ENCODE results near the gene AIDA. TPM values are rescaled to one million over a fixed set of nuclear protein-coding genes. Genes with fewer than 3 reads are reported as not detected.

The AIDA gene
- total RNA-seq, 1 donor from 2014 or later: 74.5 TPM

- TF ChIP-seq CTCF (IDR thresholded peaks at IDR 0.05): no peak
- H3K36me3 Mint-ChIP-seq (ENCODE audit: low read depth): peaks cover 49% of the 10 kb centered on the region
- no peaks in the 10 kb centered on the region for H3K9me3 Mint-ChIP-seq (ENCODE audit: low read depth)
- H3K27ac Mint-ChIP-seq (ENCODE audit: unreplicated experiment): no peak overlapping the region
- H3K27me3 Mint-ChIP-seq (ENCODE audit: low read depth): no peaks in the 10 kb centered on the region
- no peaks in the 10 kb centered on the region for H3K4me1 Mint-ChIP-seq (ENCODE audit: low read depth)
- DNase-seq (ENCODE audit: low spot score): no peak
- no peak overlapping the region for H3K4me3 Mint-ChIP-seq (ENCODE audit: unreplicated experiment)
Observed at GRCh38 chr1:222657899-222658298, 54.4 kb downstream of the AIDA start.

- H3K27ac Mint-ChIP-seq (ENCODE audit: unreplicated experiment): no peak overlapping the region
- H3K27me3 Mint-ChIP-seq (ENCODE audit: low read depth): no peaks in the 10 kb centered on the region
- no peaks in the 10 kb centered on the region for H3K4me1 Mint-ChIP-seq (ENCODE audit: low read depth)
- DNase-seq (ENCODE audit: low spot score): no peak
- peaks cover 46% of the 10 kb centered on the region for H3K36me3 Mint-ChIP-seq (ENCODE audit: low read depth)
- H3K9me3 Mint-ChIP-seq (ENCODE audit: low read depth): no peaks in the 10 kb centered on the region
- no peak for TF ChIP-seq CTCF (IDR thresholded peaks at IDR 0.05)
- H3K4me3 Mint-ChIP-seq (ENCODE audit: unreplicated experiment): no peak overlapping the region
Observed at GRCh38 chr1:222656391-222657155, 55.7 kb downstream of the AIDA start.

- Mint-ChIP-seq H3K4me1 (ENCODE audit: low read depth) (no peaks in the 10 kb centered on the region), H3K9me3 (ENCODE audit: low read depth) (no peaks in the 10 kb centered on the region), H3K27me3 (ENCODE audit: low read depth) (no peaks in the 10 kb centered on the region), H3K4me3 (ENCODE audit: unreplicated experiment) (no peak overlapping the region), H3K27ac (ENCODE audit: unreplicated experiment) (no peak overlapping the region), H3K36me3 (ENCODE audit: low read depth) (peaks cover 49% of the 10 kb centered on the region)
- no peak for DNase-seq (ENCODE audit: low spot score)
- TF ChIP-seq CTCF (IDR thresholded peaks at IDR 0.05): no peak
Observed at GRCh38 chr1:222654849-222655248, 57.4 kb downstream of the AIDA start.

GRCh38 chr1:222653178-222653827 lies 59.0 kb downstream of the AIDA start:
- H3K9me3 Mint-ChIP-seq (ENCODE audit: low read depth): no peaks in the 10 kb centered on the region
- H3K36me3 Mint-ChIP-seq (ENCODE audit: low read depth): peaks cover 42% of the 10 kb centered on the region
- no peaks in the 10 kb centered on the region for H3K27me3 Mint-ChIP-seq (ENCODE audit: low read depth)
- TF ChIP-seq CTCF (IDR thresholded peaks at IDR 0.05): no peak
- H3K4me1 Mint-ChIP-seq (ENCODE audit: low read depth): no peaks in the 10 kb centered on the region
- DNase-seq (ENCODE audit: low spot score): no peak
- H3K4me3 Mint-ChIP-seq (ENCODE audit: unreplicated experiment): no peak overlapping the region
- no peak overlapping the region for H3K27ac Mint-ChIP-seq (ENCODE audit: unreplicated experiment)

- no peak for TF ChIP-seq CTCF (IDR thresholded peaks at IDR 0.05)
- Mint-ChIP-seq H3K36me3 (ENCODE audit: low read depth) (peaks cover 39% of the 10 kb centered on the region), H3K27me3 (ENCODE audit: low read depth) (no peaks in the 10 kb centered on the region), H3K9me3 (ENCODE audit: low read depth) (no peaks in the 10 kb centered on the region), H3K27ac (ENCODE audit: unreplicated experiment) (no peak overlapping the region), H3K4me3 (ENCODE audit: unreplicated experiment) (no peak overlapping the region), H3K4me1 (ENCODE audit: low read depth) (no peaks in the 10 kb centered on the region)
- DNase-seq (ENCODE audit: low spot score): no peak
Observed at GRCh38 chr1:222652676-222653075, 59.6 kb downstream of the AIDA start.

All from chondrocyte (in vitro differentiated cells).